GM19468 (cell line): ENCODE results near the gene GAL3ST1.
"Not testable (repeated sequence)": the region's sequence is repeated elsewhere in the genome, so short reads cannot be mapped to it uniquely, and the experiment has no call there.

Experiments used
- ATAC-seq: cut with Tn5 transposase; IDR thresholded peaks from one replicate; pipeline ENCODE4 v1.9.1; 2021; ENCODE audit warnings: mild to moderate bottlenecking, moderate library complexity, moderate number of reproducible peaks; ENCODE audit not compliant: unreplicated experiment; ENCODE audit errors: extremely low read depth

GAL3ST1 gene

GRCh38 chr22:30567277-30567676 is 7.2 kb downstream of the GAL3ST1 start:
- ATAC-seq, result not testable (repeated sequence)

DNA sequence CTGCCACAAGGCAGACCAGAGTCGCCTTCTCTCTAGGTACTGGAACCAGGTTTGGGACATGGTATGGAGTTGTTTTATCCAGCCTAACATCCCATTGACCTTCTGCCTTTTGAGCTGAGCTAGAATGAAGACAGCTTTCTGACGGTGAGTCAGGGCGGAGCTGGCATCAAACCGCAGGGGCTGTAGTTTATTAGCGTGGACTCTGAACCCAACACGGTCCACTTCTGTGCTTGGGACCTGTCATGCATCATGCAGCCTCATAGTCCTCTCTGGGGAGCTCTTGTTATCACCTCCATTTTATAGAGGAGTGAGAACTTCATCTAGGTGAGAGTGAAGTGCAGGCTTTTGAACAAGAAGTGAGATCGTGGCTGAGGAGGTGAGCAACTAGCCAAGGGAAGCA is 8.3 kb downstream of the GAL3ST1 start:
- no peak for ATAC-seq

GRCh38 chr22:30565341-30565740 is 9.1 kb downstream of the GAL3ST1 start:
- ATAC-seq, result no peak

- ATAC-seq, result no peak
Measured at GRCh38 chr22:30564761-30565119, 9.7 kb downstream of the GAL3ST1 start.

- ATAC-seq, result no peak
Measured at GRCh38 chr22:30564045-30564760, 10.3 kb downstream of the GAL3ST1 start.

GRCh38 chr22:30562366-30562765 is 12.1 kb downstream of the GAL3ST1 start:
- no peak for ATAC-seq

GRCh38 chr22:30561402-30562189 is 12.9 kb downstream of the GAL3ST1 start:
- ATAC-seq, result no peak

DNA sequence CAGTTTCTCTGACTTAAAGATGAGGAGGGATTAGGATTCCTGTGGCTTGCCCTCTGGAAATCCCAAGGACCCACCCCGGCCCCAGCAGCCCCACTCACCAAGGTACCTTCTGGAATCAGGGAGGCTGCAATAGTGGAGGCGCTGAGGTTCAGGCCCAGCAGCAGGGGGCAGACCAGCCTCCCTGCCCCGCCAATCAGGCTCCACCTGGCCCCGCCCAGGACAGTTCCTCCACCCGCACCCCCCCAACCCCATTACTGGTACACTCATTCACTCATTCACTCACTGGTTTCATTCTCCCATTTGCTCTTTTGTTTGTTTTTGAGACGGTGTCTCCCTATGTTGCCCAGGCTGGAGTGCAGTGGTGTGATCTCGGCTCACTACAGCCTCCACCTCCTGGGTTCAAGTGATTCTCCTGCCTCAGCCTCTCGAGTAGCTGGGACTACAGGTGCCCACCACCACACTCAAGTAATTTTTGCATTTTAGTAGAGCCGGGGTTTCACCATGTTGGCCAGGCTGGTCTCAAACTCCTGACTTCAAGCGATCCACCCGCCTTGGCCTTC is 13.7 kb downstream of the GAL3ST1 start:
- ATAC-seq, result not testable (repeated sequence)

DNA sequence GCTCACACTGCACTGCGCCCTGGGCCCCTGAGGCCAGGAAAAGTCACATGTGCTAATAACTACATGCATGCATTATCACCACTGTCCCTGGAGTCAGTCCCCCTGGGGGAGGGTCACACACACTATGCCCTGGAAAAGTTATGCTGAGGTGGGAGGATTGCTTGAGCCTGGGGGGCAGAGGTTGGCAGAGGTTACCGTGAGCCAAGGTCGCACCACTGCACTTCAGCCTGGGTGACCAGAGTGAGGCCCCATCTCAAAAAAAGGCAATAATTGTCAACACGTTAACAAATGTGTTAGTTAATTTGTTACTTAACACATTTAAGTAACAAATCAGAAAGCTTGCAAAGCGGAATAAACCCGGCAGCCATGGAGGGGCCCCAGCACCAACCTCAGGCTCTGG is 14.6 kb downstream of the GAL3ST1 start:
- no peak for ATAC-seq

GRCh38 chr22:30557243-30557642 is 17.2 kb downstream of the GAL3ST1 start:
- ATAC-seq, result no peak

DNA sequence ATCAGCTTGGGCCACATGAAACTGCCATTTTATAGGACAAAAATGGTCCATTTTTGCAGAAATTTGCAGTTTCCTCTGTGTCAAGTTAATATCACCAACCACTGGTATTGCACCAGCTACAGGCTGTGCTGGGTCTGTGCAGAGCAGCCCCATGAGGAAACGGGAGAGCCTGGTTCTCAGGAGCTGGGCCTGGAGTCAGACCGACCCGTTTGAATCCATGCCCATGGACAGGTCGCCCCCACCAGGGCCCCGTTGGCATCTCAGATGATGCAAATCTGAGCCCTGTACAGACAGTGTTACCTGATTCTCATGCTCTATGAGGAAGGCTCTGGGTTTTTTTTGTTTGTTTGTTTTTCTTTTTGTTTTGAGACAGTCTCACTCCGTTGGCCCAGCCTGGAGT is 18.1 kb downstream of the GAL3ST1 start:
- ATAC-seq, result no peak

- no peak for ATAC-seq
Measured at GRCh38 chr22:30555282-30556210, 18.9 kb downstream of the GAL3ST1 start.

DNA sequence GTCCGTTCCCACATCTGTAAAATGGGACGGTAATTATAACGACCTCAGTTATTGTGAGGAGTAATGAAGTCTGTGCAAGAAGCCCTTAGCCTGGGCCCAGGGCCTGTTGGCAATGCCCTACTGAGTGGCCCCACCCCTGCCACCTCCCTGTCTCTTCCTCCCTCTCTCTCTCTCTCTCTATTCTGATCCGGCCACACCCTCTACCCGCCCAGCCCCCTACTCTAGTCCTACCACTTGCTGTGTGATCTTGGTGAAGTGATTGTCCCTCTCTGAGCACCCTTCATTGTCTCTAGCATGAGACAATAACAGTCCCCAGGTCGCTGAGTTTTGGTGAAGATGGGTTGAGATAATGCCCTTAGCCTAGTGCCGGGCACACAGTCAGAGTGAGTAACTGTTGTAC is 20.5 kb downstream of the GAL3ST1 start:
- no peak for ATAC-seq

GRCh38 chr22:30552719-30553118 is 21.7 kb downstream of the GAL3ST1 start:
- ATAC-seq, result no peak

GRCh38 chr22:30551813-30552212 is 22.7 kb downstream of the GAL3ST1 start:
- ATAC-seq, result not testable (repeated sequence)

DNA sequence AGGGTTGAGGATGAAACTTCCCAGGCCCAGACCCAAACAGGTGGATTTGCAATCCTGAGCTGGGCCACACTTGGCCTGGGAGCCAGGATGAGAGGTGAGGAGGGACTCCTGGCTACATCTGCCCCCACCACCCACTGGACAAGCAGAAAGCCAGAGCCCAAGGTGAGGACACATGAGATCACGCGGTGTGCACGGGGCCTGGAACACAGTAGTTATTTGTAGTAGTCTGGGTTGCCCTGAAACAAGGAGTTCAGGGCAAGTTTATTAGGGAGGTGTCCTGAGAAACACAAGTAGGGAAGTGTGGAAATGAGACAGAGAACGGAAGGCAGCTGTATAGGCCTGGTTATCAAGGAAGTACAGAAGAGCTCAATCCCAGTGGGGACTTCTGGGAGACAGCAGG is 27.3 kb downstream of the GAL3ST1 start:
- no peak for ATAC-seq

- no peak for ATAC-seq
Measured at GRCh38 chr22:30546616-30547015, 27.8 kb downstream of the GAL3ST1 start, which contains the start of gene SEC14L6. Gene SEC14L6 (minus strand): TSS chr22:30546741. CDS start chr22:30546682, 59 bp downstream.

DNA sequence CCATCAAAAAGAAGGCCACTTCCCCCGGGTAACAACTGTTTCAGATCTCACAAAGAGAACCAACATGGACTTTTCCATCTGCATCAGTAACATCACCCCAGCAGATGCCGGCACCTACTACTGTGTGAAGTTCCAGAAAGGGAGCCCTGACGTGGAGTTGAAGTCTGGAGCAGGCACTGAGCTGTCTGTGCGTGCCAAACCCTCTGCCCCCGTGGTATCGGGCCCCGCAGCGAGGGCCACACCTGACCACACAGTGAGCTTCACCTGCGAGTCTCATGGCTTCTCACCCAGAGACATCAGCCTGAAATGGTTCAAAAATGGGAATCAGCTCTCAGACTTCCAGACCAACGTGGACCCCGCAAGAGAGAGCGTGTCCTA is 31.7 kb downstream of the GAL3ST1 start:
- no peak for ATAC-seq

GRCh38 chr22:30541961-30542810 is 32.3 kb downstream of the GAL3ST1 start:
- ATAC-seq, result no peak
